Right atrium auricular region (tissue), 2 donors: ENCODE data around the gene ROR2. TPM values are rescaled to one million over a fixed set of nuclear protein-coding genes. Genes with fewer than 3 reads are reported as not detected.
"Not testable (repeated sequence)": the region's sequence is repeated elsewhere in the genome, so short reads cannot be mapped to it uniquely, and the experiment has no call there.

Source experiments
- DNase-seq: peaks from one replicate; pipeline ENCODE4 v3.0.0-alpha.2; 2019; ENCODE audit warnings: low spot score
- H3K27ac ChIP-seq, 2 donors: fragments of 200-600 bp; sonication (generic); 1 replicate in 1 of 2; 2 replicates in 1 of 2; pipeline ENCODE4 v1.5.1; 2016 to 2019
- H3K27me3 ChIP-seq, 2 donors: fragments of 200-600 bp; sonication (generic); one replicate each; pipeline versions ENCODE4 v1.5.1 to v1.6.0; 2017 to 2019
- H3K36me3 ChIP-seq: fragments of 200-600 bp; sonication (generic); one replicate; pipeline ENCODE4 v1.5.1; 2016
- H3K4me1 ChIP-seq, 2 donors: fragments of 200-600 bp; sonication (generic); one replicate each; pipeline versions ENCODE4 v1.5.1 to v1.6.0; 2017 to 2019
- H3K4me3 ChIP-seq, 2 donors: fragments of 200-600 bp; sonication (generic); 1 replicate in 1 of 2; 2 replicates in 1 of 2; pipeline ENCODE4 v1.5.1; 2017 to 2019; ENCODE audit warnings: mild to moderate bottlenecking in 1 of 2, moderate library complexity in 1 of 2
- H3K9me3 ChIP-seq, 2 donors: fragments of 200-600 bp; sonication (generic); one replicate each; pipeline ENCODE4 v1.5.1; 2019
- total RNA-seq, 2 donors: library from RNA; depleted of rRNA; stranded (reverse); fragments of >200 nt; gene quantifications; one replicate each; pipeline ENCODE4 v1.1.0, GENCODE V29; 2016
- TF ChIP-seq, protein P1 (sequence below), 2 donors: fragments of 200-600 bp; sonication (generic); IDR thresholded peaks; one replicate each; pipeline ENCODE4 v1.5.1; 2019; ENCODE audit warnings: antibody characterized with exemption in 2 of 2

Gene ROR2
- total RNA-seq, 2 donors from 2014 or later: 21.8 to 28.5 TPM

DNA sequence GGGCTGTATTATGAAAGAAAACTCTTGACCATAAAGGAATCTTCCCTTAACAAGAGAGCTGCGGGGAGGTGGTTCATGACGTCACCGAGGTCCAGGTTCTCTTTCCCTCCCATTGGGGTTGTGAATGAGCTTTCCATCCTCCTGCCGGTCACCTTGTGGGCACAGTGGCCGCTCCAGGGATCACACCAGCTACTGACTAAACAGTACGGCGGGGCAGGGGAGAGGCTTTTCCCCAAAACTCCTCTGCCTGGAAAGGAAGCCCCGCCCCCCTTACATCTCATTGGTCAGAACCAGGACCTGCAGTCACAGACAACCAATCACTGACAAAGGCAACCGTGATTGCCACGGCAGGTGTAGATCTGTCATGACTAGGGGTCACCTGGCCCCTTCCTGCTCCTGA is 35.6 kb downstream of the ROR2 start:
- Histone ChIP-seq H3K9me3 (no peaks in the 10 kb centered on the region), H3K4me3 (no peak overlapping the region), H3K36me3 (no peaks in the 10 kb centered on the region), H3K27me3 (no peaks in the 10 kb centered on the region), H3K27ac (no peak overlapping the region), H3K4me1 (peaks cover 0 to 9% of the 10 kb centered on the region in 2 donors)
- no peak for DNase-seq
- TF ChIP-seq, protein P1, sequence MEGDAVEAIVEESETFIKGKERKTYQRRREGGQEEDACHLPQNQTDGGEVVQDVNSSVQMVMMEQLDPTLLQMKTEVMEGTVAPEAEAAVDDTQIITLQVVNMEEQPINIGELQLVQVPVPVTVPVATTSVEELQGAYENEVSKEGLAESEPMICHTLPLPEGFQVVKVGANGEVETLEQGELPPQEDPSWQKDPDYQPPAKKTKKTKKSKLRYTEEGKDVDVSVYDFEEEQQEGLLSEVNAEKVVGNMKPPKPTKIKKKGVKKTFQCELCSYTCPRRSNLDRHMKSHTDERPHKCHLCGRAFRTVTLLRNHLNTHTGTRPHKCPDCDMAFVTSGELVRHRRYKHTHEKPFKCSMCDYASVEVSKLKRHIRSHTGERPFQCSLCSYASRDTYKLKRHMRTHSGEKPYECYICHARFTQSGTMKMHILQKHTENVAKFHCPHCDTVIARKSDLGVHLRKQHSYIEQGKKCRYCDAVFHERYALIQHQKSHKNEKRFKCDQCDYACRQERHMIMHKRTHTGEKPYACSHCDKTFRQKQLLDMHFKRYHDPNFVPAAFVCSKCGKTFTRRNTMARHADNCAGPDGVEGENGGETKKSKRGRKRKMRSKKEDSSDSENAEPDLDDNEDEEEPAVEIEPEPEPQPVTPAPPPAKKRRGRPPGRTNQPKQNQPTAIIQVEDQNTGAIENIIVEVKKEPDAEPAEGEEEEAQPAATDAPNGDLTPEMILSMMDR (IDR thresholded peaks at IDR 0.05): no peak

DNA sequence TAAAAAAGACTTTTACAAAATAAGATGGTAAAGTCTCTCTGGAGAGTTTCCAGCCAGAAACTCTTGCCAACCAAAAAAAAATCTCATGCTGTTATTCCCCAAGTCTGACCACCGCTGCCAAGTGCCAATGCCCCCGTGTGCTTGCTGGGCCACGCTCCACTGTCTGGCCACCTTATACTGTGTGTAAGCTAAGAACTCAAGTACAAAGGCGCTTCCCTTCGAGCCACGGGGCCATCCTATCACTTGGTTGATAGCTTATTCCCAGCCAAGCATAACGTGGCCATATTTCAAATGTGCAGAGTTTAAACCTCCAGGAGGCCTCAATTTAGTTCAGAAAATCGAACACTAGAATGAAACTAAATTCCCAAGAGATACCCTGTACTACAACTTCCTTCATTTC is 36.0 kb downstream of the ROR2 start:
- Histone ChIP-seq H3K4me1 (peaks cover 0 to 9% of the 10 kb centered on the region in 2 donors), H3K36me3 (no peaks in the 10 kb centered on the region), H3K9me3 (no peaks in the 10 kb centered on the region), H3K27ac (no peak overlapping the region), H3K4me3 (no peak overlapping the region), H3K27me3 (no peaks in the 10 kb centered on the region)
- TF ChIP-seq, protein P1 (IDR thresholded peaks at IDR 0.05): no peak
- DNase-seq: no peak

DNA sequence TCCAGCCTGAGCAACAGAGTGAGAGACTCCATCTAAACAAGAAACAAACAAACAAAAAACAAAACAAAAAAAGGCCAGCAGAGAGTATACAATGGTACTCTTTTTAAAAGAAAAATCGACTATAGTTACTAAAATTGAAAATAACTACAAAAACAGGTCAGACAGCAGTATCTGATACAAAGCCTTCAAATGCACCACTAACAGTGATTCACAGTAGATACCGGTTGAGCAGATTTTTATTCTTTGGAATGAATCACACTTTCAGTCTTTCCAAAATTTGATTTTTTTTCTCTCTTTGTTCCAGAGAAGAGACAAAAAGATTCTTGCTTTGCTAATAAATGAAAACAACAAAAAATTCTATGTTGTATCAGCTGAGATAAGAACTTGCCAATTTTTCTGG is 36.9 kb downstream of the ROR2 start:
- H3K27ac ChIP-seq: no peak overlapping the region
- TF ChIP-seq, protein P1 (IDR thresholded peaks at IDR 0.05): no peak
- no peak for DNase-seq
- H3K36me3 ChIP-seq: no peaks in the 10 kb centered on the region
- no peaks in the 10 kb centered on the region for H3K27me3 ChIP-seq
- no peak overlapping the region for H3K4me3 ChIP-seq
- peaks cover 0 to 12% of the 10 kb centered on the region in 2 donors for H3K4me1 ChIP-seq
- no peaks in the 10 kb centered on the region for H3K9me3 ChIP-seq

DNA sequence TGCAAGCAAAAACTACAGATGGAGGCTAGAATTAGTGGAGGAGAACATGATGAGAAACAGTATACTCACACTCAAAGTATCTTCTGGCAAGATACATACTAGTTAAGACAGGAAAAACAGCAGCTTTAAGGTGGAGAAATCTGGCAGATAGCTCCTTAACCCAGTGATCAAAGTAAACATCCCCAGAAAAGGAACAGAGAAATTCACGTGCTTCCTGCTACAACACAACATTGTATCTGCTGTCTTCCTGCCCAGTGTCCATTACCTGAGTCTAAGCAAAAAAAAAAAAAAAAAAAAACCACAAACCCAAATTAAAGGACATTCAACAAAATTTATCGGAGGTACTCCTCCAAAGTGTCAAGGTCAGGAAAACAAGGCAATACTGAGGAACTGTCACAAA is 38.4 kb downstream of the ROR2 start:
- Histone ChIP-seq H3K4me1 (peaks cover 0 to 22% of the 10 kb centered on the region in 2 donors), H3K4me3 (no peak overlapping the region), H3K36me3 (no peaks in the 10 kb centered on the region), H3K27me3 (no peaks in the 10 kb centered on the region), H3K27ac (no peak overlapping the region), H3K9me3 (no peaks in the 10 kb centered on the region)
- DNase-seq: no peak
- TF ChIP-seq, protein P1 (IDR thresholded peaks at IDR 0.05): no peak

DNA sequence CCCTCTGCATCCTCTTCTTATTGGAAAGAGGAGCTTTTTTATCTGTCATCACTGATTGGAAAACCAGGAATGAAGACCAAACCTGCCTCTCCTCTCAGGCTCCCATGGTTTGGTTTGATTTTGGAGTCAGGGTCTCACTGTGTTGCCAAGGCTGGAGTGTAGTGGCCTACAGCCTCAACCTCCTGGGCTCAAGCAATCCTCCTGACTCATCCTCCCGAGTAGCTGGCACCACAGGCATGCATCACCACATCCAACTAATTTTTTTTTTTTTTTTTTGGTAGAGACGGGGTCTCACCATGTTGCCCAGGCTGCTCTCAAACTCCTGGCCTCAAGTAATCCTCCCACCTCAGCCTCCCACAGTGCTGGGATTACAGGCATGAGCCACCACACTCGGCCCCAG is 40.8 kb downstream of the ROR2 start:
- H3K27me3 ChIP-seq, H3K9me3 ChIP-seq, H3K36me3 ChIP-seq, DNase-seq, H3K4me3 ChIP-seq, H3K27ac ChIP-seq: not testable (repeated sequence)
- H3K4me1 ChIP-seq: peaks cover 0 to 20% of the 10 kb centered on the region in 2 donors

DNA sequence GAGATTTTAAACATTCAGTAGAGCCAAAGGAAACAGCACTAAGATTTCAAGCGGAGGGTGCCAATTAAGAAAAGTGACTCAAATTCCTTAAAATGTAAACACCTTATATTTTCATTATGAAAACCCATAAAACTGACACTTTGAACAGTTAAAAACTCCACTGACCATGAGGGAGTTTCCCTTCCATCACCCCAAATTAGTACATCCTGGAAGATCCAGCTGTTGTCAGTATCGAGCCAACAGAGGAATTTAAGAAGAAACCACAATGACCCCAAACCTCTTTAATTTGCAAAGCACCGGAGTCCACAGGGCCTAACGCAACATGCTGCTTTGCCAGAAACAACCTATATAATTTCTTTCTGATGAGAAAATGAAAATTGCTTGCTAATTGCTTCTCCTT is 41.3 kb downstream of the ROR2 start:
- H3K4me3 ChIP-seq: no peak overlapping the region
- DNase-seq: no peak
- no peak overlapping the region for H3K27ac ChIP-seq
- no peaks in the 10 kb centered on the region for H3K9me3 ChIP-seq
- H3K36me3 ChIP-seq: no peaks in the 10 kb centered on the region
- H3K27me3 ChIP-seq: no peaks in the 10 kb centered on the region
- TF ChIP-seq, protein P1 (IDR thresholded peaks at IDR 0.05): no peak
- H3K4me1 ChIP-seq: peaks cover 0 to 20% of the 10 kb centered on the region in 2 donors
